Activated naive CD8-positive, alpha-beta T cell treated with anti-CD3 and anti-CD28 coated beads, Interleukin-2, amount 50 U/mL, for 16 hours (primary cell): Measurements from ENCODE around the gene COL27A1.

Source experiments
- DNase-seq: peaks from one replicate; pipeline ENCODE4 v3.0.0-alpha.2; 2020; ENCODE audit warnings: low read depth, low spot score

Gene COL27A1

DNA sequence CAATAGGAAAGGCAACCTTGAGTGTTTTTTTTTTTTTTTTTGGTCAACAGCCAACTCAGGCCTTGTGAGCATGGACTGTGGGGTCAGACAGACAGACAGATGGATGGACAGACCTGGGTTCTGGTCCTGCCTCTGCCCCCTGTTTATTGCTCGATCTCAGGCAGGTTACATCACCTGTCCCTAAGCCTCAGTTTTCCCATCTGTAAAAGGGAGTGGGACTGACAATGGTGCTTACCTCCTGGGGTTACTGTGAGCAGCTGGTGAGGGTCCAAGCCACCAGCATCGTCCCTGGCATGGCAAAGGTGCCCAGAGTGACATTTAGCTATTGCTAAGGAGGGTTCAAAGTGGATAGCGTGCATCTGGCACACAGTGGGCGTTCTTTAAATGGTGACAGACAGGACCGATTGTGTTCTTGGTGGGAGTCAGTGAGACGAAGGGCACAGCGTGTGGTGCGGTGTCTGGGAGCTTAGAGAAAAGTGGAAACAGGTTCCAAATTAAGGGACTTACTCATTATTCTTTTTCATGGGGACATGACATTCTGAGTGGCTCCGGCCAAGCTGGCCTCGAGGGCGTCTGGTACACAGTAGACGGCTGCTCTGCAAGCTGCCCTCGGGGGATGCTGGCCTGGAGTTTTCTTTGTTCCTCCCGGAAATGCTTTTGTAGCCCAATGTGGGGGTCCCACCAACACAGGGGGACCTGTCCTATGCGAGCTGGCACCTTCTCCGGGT is 72.1 kb downstream of the COL27A1 start:
- no peak for DNase-seq

DNA sequence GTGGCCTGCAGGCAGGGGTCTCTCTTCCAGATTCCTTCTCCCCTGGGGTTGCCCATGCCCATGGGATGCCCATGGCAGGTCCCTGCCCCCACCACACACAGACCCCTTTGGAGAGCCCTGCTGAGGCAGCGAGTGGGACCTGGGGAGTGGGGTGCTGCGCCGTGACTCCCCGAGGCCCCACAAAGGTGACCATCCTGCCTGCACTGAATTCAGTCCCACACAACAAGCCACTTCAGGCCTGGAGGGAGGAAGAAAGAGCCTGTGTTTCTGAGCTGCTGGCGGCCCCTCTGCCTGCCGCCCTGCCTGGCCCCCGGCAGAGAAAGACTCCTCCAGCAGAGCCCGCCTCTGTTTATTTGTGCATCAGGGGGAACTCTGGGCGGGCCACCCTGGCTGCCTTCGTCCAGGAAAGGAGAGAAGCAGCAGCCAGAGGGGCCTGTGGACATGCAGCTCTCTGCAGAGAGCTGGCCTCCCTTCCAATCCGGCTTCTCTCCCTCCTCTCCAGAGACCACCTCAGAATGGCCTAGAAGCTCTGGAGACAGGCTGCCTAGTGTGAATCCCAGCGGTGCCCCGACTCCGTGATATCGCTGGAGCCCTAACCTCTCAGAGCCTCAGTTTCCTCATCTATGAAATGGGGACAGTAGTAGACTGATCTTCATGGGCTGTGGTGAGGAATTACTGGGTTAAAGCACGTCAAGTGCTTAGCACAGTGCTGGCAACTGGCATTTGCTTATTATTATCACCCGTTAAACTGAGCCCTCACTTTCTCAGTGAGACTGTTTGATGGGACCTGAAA is 72.9 kb downstream of the COL27A1 start:
- no peak for DNase-seq

DNA sequence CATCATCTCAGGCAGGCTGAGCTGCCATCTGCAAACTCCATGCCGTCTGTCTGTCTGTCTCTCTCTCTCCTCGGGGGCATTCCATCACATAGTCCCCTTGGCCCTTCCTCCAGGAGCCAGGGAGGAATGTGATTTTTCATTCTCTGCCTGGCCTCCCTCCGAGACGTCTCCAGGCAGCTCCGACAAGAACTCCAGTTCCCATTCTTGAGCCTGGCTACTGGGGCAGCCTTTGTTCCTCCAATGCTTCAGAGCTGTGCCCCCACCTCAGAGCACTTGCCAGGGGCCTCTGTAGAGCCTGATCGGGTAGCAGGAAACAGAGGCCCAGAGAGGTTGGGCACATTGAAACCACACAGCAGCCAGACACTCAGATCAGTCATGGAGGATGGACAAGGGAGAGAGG is 74.0 kb downstream of the COL27A1 start:
- DNase-seq = no peak

DNA sequence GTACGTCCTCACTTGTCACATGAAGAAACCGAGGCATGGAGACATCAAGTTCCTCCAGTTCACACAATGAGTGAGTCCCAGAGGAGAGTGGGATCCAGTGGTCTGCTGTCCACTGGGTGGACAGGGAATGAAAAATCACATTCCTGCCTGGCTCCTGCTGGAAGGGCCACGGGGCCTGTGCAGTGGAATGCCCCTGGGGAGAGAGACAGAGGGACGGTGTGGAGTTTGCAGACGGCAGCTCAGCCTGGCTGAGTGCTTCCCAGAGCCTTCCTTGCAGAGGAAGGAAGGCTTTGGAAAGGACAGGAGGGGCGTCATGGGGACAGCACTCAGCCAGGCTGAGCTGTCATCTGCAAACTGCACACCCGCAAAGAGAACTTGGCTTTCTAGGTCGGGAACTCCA is 74.7 kb downstream of the COL27A1 start:
- DNase-seq = no peak

DNA sequence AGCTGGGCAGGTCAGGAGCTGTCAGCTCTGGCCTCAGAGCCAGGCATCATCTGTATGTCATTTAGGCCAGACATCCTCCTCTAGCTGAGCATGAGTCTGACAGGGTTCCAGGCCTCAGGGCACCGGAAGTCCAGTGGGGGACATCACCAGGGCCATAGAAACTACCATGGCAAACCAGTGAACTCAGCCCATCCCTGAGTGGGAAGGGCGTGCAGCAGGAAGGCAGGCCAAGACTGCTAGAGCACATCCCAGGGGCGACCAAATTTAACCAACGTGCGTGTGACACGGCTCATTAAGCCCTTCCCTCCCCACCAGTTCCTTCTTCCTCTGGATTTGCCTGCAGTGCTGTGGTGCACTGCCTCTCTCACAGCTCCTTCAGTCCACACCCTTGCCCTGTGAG is 75.9 kb downstream of the COL27A1 start:
- no peak for DNase-seq

DNA sequence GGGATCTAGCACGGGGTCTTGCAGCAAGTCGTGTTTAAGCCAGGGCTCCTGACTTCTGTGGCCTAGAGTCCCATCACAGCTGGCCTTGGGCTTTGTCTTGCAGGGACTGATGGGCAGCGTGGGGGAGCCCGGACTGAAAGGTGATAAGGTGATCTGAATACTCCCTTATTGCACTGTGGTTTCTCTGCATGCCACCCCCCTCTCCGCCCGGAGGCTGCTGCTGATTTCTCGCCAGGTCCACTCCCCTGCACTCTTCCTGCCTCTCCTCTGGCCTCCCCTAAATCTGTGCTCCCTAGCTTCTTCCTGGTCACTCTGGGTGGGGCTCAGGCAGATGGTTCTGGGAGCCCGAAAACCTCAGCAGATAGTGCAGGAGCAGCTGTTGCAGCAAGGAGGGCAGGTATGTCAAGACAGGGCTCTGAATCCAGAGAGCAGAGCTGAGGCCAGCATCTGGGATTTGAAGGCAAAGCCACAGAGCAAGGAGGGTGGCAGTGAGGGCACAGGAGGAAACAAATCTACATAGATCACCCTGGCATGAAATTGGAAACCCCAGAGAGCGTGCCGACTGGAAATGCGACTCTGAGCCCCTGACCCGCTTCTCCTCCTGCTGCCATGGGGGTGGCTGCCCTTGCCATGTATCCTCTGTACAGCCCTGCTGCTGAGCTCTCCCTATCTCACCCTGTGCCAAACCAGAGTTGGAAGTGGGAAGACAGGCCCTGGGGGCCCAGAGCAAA is 76.5 kb downstream of the COL27A1 start:
- DNase-seq = no peak

DNA sequence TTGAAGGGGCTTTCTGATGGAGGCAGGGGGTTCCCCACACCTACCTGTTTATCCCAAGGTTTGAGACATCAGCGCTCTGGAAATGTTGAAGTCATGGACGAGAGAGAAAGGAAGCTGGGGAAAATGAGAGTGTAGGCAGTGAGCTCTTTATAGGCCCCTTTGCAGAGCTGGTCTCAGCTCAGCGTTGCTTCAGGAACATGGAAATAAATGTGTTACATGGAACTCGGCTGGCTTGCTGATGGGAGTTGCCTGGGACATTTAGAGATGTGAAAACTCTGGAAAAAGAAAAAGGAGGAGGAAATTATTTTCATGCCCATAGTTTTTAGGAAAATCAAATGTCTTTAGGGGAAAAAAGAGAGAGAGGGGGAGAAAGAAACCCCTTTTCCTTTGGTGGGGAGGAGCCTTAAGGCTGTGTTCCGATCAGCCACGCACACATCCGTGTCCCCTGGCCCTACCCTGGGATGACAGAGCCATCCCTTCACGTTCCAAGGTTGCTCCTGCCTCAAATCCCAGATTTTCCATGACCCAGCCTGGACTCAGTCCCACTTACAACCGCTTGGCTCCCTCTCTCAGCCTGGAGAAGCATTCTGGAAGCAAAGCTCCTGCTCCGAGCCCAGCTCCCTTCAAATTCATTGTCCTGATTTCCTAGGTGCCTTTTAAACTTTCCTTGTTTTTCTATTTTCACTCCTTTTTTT is 78.3 kb downstream of the COL27A1 start:
- DNase-seq = no peak

DNA sequence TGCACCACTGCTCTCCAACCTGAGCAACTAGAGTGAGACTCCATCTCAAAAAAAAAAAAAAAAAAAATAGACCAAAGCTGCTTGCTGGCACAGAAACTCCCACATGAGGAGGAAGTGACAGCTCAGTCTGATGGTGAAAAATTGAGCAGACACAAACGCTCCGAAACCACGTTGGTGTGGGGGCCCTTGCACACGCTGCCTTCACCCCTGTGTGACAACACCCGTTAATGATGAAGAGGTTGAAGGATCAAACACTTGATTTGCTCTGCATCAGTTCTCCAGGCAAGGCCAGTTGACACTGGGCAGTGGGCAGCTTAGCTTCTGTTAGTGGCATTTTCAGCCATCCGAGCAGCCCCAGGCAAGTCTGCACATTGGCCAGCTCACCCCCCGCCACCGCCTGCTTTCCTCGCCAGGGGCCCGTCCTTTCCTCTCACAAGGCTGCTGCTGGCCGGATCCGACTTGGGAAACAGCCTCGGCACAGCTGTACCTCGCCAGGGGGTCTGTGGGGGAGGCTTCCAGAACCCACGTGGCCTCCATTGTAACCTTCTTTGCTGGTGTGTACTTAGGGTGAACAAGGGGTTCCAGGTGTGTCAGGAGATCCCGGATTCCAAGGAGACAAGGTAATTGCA is 79.8 kb downstream of the COL27A1 start:
- no peak for DNase-seq

DNA sequence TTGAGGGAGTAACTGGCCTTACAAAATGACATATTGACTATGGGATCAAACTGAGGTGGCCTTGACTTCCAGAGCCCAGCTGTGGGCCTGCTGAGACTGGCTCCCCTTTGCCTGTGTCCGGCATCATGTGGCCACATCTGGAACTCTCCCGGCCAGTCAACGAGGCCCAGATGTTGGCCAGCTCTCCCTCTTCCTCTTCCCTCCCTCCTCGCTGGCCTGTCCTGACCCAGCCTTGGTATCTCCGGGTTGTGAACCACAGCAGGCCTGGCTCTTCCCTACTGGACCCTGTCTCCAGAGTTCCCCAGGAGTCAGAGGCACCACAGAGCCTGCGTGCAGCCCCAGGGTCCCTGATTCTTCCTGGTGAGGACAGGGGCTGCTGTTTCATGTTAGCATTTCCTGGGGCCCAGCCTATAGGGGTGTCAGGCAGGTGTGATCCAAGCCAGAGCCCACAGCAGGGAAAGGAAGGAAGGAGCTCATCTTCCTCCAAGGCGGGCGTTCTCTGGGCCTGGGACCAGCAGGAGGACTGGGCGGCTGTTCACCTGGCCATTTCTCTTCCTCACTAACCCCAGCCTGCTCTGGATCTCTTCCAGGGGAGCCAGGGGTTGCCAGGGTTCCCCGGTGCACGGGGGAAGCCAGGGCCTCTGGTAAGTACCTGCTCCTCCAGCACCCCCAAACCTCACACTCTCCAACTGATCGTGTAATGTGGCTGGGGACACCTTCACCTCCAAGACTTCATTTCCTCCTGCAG is 81.2 kb downstream of the COL27A1 start:
- DNase-seq = no peak

DNA sequence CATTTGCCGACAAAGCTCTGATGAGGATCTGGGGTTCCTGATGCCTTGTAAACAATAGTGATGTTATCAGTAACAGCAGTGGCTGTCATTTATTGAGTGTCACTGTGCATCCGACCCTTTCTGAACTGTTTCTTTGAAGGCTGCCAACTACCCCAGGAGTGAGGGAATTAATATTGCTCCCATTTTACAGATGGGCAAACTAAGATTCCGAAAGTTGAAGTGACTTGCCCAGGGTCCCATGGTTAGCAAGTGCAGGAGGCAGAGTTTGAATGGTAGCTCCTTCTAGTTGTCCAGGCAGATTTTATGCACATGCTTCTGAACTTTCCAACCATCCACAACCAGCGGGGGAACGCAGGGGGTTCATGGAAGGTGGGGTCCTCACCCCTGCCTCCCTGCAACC is 81.9 kb downstream of the COL27A1 start:
- DNase-seq = no peak

DNA sequence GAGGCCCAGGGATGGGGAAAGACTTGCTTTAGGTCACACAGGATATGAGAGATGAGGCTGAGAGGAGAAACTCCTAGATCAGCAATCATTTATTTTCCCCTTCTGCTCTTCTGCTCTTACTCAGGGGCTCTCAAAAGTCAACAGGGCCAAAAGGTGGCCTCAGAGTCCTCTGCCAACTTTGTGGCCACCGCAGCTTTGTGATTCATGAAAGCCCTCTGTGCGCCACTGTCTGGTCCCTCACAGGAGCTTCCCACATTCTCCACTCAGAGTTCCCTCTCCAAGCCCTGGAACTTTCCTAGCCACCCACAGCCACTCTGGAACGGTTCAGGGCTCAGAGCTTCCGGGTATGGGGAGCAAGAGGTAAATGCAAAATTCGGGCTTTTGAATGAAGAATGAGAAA is 82.4 kb downstream of the COL27A1 start:
- DNase-seq = no peak

DNA sequence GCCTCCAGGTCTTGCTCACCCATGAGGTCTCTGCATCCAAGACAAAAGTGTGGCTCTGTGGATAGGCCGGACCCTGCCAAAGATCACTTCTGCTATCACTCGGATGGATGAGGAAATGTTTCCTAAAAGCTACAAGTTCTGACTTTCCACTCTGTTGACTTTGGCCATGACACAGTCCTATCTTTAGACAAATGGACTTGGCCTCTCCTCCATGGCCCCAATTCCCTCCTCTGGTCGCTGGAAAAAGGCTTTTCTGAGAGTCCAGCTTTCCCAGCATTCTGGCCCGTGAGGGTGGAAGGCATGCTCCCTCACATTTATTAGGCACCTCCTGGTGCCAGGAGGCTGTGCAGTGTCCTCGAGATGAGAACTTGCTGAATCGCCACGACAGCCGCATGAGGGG is 83.1 kb downstream of the COL27A1 start:
- DNase-seq = no peak

DNA sequence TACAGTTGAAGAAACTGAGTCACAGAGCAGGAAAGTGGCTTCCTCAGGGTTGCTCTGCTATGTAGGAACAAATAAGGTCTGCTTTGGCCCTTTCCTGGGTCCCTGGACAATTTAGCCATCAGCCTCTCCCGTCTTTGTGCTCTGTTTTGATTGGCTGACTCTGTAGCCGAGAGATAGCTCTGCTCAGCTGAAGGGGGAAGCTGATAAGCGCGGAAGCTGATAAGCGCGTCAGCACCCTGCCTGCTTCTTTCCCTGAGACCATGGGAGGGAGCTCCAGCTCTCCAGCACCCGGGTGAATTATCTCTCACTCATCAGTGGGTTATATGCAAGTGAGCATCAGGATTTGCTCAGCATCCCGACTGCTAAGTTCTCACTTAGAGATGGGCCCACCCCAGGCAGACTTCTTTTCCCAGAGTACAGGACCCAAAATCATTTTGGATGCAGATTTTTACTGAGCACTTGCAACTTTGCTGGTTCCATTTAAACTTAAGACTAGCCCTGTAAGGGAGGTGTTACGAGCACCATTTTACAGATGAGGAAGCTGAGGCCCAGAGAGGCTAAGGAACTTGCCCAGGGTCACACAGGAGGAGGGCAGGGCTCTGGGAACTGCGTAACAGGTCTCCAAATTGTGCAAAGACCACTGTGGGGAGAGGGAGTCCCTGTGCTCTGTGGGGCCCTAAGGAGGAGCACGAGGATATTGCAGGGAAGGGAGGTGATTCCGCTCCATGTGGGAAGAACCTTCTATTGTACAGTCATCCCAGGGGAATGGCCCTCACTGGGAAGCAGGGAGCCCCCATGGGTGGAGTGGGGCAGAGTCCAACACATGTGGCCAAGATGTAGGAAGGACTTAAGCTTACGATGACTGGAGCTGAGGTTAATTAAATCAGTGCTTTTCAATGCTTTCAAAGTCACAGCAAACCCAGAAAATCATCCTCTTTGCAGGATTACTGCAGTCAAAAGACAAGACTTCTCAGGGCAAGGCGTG is 83.8 kb downstream of the COL27A1 start:
- no peak for DNase-seq

DNA sequence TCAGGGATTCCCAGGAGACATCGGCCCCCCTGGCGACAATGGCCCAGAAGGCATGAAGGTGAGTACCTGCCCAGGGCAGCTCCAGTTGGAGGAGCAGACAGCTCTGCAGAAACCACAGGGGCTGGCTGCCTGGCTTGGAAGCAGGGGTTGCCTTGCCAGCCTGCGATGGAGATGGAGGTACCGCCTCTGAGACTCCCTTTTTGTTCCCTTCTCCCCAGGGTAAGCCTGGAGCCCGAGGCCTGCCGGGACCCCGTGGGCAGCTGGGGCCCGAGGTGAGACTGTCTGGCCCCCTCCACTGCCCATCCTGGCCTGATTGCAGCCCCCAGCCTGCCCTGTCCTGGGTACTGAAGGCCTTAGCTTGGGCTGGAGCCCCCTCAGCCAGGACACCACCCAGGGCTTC is 84.9 kb downstream of the COL27A1 start:
- DNase-seq = no peak

DNA sequence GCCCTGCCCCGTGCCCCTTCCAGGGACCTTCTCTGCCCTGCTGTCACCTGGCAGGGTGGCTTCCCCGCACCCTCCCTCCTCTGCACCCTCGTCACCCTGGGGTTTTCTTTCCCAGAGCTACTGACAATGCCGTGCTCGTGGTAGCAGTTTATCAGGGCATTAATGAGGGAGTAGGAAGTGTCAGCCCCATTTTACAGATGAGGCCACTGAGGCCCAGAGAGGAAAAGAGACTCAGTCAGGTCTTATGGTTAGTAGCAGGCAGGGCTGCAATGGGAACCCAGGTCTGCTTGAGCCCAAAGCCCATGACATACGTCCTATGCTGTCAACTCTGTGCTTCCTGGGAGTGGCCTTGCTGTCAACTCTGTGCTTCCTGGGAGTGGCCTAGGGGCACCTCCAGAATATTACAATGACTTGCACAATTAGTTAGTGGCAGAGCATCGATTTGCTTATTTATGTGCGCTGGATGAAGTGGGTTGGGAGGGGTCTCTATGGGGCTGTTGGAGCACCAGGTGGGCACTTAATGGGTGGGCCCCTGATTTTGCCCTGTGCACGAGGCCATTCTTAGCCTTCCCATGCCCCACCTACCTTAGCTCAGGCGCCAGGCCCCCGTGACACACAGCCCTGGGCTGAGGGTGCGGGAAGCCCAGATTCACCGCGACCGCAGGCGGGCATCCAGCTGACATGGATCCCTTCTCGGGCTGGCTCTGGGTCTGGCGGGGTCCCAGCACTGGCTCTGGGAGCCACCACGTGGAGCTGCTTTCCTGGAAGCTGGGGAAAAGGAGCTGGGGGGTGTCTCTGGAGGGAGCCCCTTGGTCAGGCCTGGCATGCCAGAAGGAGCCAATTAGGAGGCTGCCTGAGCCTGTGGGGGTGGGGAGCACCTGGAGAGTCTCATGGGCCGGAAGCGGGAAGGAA is 85.6 kb downstream of the COL27A1 start:
- no peak for DNase-seq

DNA sequence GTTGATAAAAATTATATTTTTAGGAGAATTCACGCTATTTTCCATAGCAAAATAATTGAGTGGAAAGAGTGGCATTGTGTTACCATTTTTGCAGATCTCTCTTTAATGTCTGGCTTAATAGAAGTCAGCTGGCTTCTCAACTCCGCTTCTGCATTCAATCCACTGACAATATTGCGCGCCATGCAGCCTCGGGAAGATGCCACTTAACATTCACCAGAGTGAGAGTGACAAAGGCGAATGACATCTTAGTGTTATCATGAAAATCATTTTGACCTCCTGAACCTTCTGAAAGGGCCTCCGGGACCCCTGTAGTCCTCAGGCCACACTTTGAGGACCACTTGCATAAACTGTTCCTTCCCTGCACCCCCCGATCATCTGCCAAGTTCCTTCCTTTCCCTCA is 87.5 kb downstream of the COL27A1 start:
- no peak for DNase-seq

DNA sequence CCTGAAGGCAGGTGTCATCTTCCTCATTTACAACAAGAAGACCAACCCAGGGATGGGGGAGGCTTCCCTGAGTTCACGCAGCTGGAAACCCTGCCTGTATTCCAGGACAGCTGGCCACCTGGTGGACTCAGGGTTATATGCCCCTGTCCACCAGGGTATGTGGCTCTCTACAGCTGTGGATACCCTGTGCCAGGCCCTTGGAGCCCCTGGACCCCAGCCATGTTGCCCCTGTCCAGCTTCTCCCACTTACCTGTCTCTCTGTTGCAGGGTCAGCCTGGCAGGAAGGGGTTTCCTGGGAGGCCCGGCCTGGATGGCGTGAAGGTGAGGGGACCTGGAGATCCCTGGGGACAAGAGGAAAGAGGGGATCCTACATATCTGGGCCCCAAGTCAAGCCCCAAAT is 87.9 kb downstream of the COL27A1 start:
- DNase-seq = no peak

DNA sequence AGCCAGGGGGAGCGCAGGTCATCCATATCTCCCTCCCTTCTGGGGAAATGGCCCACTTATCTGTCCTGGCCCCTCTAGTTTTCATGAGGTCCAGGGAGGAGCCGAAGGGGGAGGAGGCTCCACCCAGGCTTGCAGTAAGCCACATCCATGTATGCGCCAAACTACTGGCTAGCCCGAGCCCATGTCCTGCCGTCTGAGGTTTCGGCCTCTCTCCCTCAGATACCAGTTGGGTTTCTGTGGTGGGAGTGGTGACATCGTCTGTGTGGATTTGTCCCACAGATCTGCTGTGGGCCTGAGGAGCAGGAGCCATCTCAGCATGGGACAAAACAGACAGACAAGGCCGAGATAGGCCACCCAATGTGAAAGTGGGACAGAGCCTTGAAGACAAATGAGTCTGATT is 89.2 kb downstream of the COL27A1 start:
- DNase-seq = no peak

DNA sequence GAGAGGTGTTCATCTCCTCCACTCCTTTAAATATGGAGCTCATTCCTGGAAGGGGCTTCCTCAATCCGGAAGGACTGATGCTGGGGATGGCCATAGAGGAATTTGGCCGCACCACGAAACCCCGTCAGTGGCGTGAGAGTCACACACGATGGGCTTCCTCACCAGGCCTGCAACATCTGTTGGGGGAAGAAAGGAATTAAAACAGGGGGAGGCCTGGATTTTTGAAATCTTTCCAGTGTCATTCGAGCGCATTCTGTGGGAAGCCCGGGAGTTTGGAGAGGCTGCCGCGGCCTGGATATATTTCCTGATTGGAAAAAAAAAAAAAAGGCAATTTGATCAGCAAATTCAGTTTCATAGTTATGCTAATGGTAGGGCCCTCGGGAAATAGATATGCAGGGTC is 91.2 kb downstream of the COL27A1 start:
- no peak for DNase-seq
